Suprapubic skin (tissue), 4 donors: ENCODE data around the gene NOSTRIN. TPM values are rescaled to one million over a fixed set of nuclear protein-coding genes. Genes with fewer than 3 reads are reported as not detected.

Source experiments
- DNase-seq, 2 donors: peaks; one replicate each; pipeline ENCODE4 v3.0.0-alpha.2; 2019; ENCODE audit warnings: low spot score in 2 of 2
- H3K27ac ChIP-seq: fragments of 200-600 bp; sonication (generic); one replicate; pipeline ENCODE4 v1.5.1; 2019
- H3K27me3 ChIP-seq: fragments of 200-600 bp; sonication (generic); one replicate; pipeline ENCODE4 v1.5.1; 2019
- H3K36me3 ChIP-seq: fragments of 200-600 bp; sonication (generic); one replicate; pipeline ENCODE4 v1.5.1; 2019
- H3K4me1 ChIP-seq: fragments of 200-600 bp; sonication (generic); one replicate; pipeline ENCODE4 v1.5.1; 2019
- H3K4me3 ChIP-seq: fragments of 200-600 bp; sonication (generic); one replicate; pipeline ENCODE4 v1.5.1; 2019; ENCODE audit warnings: mild to moderate bottlenecking
- H3K9me3 ChIP-seq: fragments of 200-600 bp; sonication (generic); one replicate; pipeline ENCODE4 v1.5.1; 2019
- CTCF ChIP-seq, 2 donors: fragments of 200-600 bp in 1 of 2; fragments of 450-650 bp in 1 of 2; sonication (generic) in 1 of 2; IDR thresholded peaks; one replicate each; pipeline ENCODE4 v1.5.1; 2016 to 2019; ENCODE audit warnings: antibody characterized with exemption in 2 of 2, mild to moderate bottlenecking in 1 of 2, moderate library complexity in 1 of 2
- EP300 ChIP-seq: sonication (generic); formaldehyde crosslinking; IDR thresholded peaks from one replicate; pipeline ENCODE4 v1.6.1; 2017; ENCODE audit warnings: antibody characterized with exemption
- POLR2A ChIP-seq, 2 donors: fragments of 450-650 bp; IDR thresholded peaks; one replicate each; pipeline ENCODE4 v1.6.1; 2017; ENCODE audit warnings: antibody characterized with exemption in 2 of 2, mild to moderate bottlenecking in 2 of 2, moderate library complexity in 2 of 2
- POLR2AphosphoS5 ChIP-seq, 3 donors: sonication (generic); formaldehyde crosslinking; IDR thresholded peaks; one replicate each; pipeline ENCODE4 v1.6.1; 2017; ENCODE audit warnings: antibody characterized with exemption in 3 of 3
- WGBS: methylation state at CpG from one replicate; pipeline ENCODE4 v1.1.5; 2018; 5-methylcytosine and 5-hydroxymethylcytosine counted together
- total RNA-seq, 4 donors: library from RNA; depleted of rRNA; stranded (reverse); fragments of >200 nt; gene quantifications; one replicate each; pipeline ENCODE4 v1.1.0, GENCODE V29; 2016

NOSTRIN gene
- total RNA-seq, 4 donors from 2014 or later: 7.1 to 38.2 (median 9.0) TPM

DNA sequence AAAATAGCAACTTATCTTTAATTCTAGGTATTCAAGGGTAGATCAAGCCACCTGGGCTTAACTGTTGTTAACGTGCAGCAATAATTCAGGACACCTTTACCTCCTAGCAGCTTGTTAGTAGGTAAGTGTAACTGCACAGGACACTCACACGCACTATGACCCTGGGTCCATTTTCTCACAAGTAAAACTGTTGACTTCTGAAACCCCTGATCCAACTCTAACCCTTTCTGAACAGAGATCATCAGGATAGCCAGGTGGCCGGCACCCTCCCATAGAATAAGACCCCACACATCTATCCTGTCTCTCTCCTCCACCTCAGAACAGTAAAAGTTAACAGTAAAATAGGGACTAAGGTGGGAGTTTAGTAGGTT, 87.2 kb downstream of the NOSTRIN start:
- TF ChIP-seq POLR2A (IDR thresholded peaks at IDR 0.05): no peak
- TF ChIP-seq EP300: no peak
- no peak for TF ChIP-seq POLR2AphosphoS5 (IDR thresholded peaks at IDR 0.05)
- no peak for TF ChIP-seq CTCF (IDR thresholded peaks at IDR 0.05)
- no peaks in the 10 kb centered on the region for H3K9me3 ChIP-seq
- H3K36me3 ChIP-seq: no peaks in the 10 kb centered on the region
- 42% methylated on average over 3 of the region's 3 CpGs for WGBS
- no peaks in the 10 kb centered on the region for H3K27me3 ChIP-seq
- H3K27ac ChIP-seq: no peak overlapping the region
- H3K4me1 ChIP-seq: peaks cover 6% of the 10 kb centered on the region
- DNase-seq: no peak
- H3K4me3 ChIP-seq: peak overlapping the region; percentile 61

GRCh38 chr2:168890006-168890782, 87.8 kb downstream of the NOSTRIN start, which contains the start of gene SPC25:
SPC25 (minus strand) TSS chr2:168890430; CDS start chr2:168889519, 911 bp downstream.
- no peak within 1 kb of the TSS for H3K27ac ChIP-seq
- peak within 1 kb of the TSS; percentile 61 for H3K4me3 ChIP-seq
- DNase-seq: peak; percentile 87 to 90
- H3K36me3 ChIP-seq: no peaks in the 10 kb centered on the region
- WGBS: under 1% methylated on average over 26 of the region's 38 CpGs
- H3K9me3 ChIP-seq: no peaks in the 10 kb centered on the region
- H3K27me3 ChIP-seq: no peaks in the 10 kb centered on the region
- peak in 1 of 3 donors; percentile 76 for TF ChIP-seq POLR2AphosphoS5 (IDR thresholded peaks at IDR 0.05)
- TF ChIP-seq CTCF (IDR thresholded peaks at IDR 0.05): no peak
- no peak for TF ChIP-seq POLR2A (IDR thresholded peaks at IDR 0.05)
- peaks cover 6% of the 10 kb centered on the region for H3K4me1 ChIP-seq

DNA sequence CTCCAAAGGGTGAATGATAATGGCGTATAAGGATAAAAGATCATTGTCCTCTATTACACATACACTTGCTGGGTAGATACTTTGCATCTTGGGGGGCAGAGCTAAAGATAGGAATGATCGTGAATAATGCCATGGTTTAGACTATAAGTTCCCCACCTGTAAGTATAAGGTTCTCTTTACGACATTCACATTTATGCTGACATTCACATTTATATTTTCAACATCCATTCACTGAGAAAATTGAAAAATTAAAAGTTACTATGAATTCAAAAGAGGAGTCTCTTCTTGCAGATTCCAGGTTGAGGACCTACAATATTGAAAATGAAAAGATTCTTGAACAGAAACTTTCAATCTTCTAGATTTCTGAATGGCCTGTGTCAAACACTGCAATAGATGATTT, 89.9 kb downstream of the NOSTRIN start:
- DNase-seq: no peak
- Histone ChIP-seq H3K9me3 (no peaks in the 10 kb centered on the region), H3K4me3 (no peak overlapping the region), H3K27ac (no peak overlapping the region), H3K27me3 (no peaks in the 10 kb centered on the region), H3K4me1 (peaks cover 6% of the 10 kb centered on the region), H3K36me3 (no peaks in the 10 kb centered on the region)
- TF ChIP-seq POLR2AphosphoS5 (IDR thresholded peaks at IDR 0.05): no peak
- WGBS: 81% methylated on average over 3 of the region's 3 CpGs

DNA sequence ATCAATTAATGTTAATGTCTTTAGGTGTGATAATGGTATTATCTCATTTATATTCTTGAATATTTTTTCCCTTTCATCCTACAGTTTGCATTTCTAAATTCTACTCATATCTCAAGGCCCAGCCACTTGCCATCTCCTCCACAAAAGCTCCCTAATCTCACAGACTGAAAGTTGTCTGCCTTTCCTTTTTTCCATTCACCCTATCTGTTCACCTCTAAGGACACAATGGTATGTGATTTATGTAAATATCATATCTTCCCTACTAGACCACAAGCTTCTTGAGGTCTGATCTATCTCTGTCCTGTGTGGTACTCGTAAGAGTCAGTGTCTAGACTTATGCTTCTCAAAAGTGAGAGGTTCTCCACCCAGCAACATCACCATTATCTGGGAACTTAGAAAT, 91.7 kb downstream of the NOSTRIN start:
- H3K9me3 ChIP-seq: no peaks in the 10 kb centered on the region
- no peak for DNase-seq
- peaks cover 6% of the 10 kb centered on the region for H3K4me1 ChIP-seq
- no peaks in the 10 kb centered on the region for H3K36me3 ChIP-seq
- H3K4me3 ChIP-seq: no peak overlapping the region
- TF ChIP-seq EP300: no peak
- no peak for TF ChIP-seq POLR2AphosphoS5 (IDR thresholded peaks at IDR 0.05)
- no peak for TF ChIP-seq POLR2A (IDR thresholded peaks at IDR 0.05)
- no peak for TF ChIP-seq CTCF (IDR thresholded peaks at IDR 0.05)
- no peaks in the 10 kb centered on the region for H3K27me3 ChIP-seq
- no peak overlapping the region for H3K27ac ChIP-seq
- 80% methylated on average over 1 of the region's 1 CpG for WGBS

- no peak for DNase-seq
- Histone ChIP-seq H3K4me1 (peaks cover 4% of the 10 kb centered on the region), H3K4me3 (no peak overlapping the region), H3K36me3 (no peaks in the 10 kb centered on the region), H3K27me3 (no peaks in the 10 kb centered on the region), H3K9me3 (no peaks in the 10 kb centered on the region), H3K27ac (no peak overlapping the region)
- TF ChIP-seq CTCF (IDR thresholded peaks at IDR 0.05) (no peak), EP300 (no peak), POLR2A (IDR thresholded peaks at IDR 0.05) (no peak), POLR2AphosphoS5 (IDR thresholded peaks at IDR 0.05) (no peak)
These were observed 92.3 kb downstream of the NOSTRIN start for GRCh38 chr2:168894720-168895119.
